Esophagus squamous epithelium (tissue), 5 donors: ENCODE results near the gene COPS3. TPM values are rescaled to one million over a fixed set of nuclear protein-coding genes. Genes with fewer than 3 reads are reported as not detected.

Source experiments
- DNase-seq: peaks from one replicate; lab custom pipeline; 2025; lab: John Stamatoyannopoulos, UW
- H3K27ac ChIP-seq, 4 donors: fragments of 200-600 bp; sonication (generic); one replicate each; pipeline ENCODE4 v1.5.1; 2016 to 2019; ENCODE audit warnings: mild to moderate bottlenecking in 1 of 4
- H3K27me3 ChIP-seq, 4 donors: fragments of 200-600 bp; sonication (generic); 1 replicate in 3 of 4; 2 replicates in 1 of 4; pipeline versions ENCODE4 v1.5.1 to v1.6.0; 2017 to 2021; ENCODE audit warnings: antibody characterized with exemption in 1 of 4
- H3K36me3 ChIP-seq, 3 donors: fragments of 200-600 bp; sonication (generic); one replicate each; pipeline ENCODE4 v1.5.1; 2016 to 2019
- H3K4me1 ChIP-seq, 3 donors: fragments of 200-600 bp; sonication (generic); one replicate each; pipeline ENCODE4 v1.5.1; 2017 to 2019
- H3K4me3 ChIP-seq, 4 donors: fragments of 200-600 bp; sonication (generic); 1 replicate in 3 of 4; 2 replicates in 1 of 4; pipeline ENCODE4 v1.5.1; 2016 to 2019; ENCODE audit warnings: mild to moderate bottlenecking in 2 of 4, moderate library complexity in 1 of 4
- H3K9me3 ChIP-seq, 3 donors: fragments of 200-600 bp; sonication (generic); one replicate each; pipeline ENCODE4 v1.5.1; 2016 to 2019
- CTCF ChIP-seq, 6 experiments: fragments of 450-650 bp in 4 of 6; fragments of 200-600 bp in 2 of 6; sonication (generic) in 2 of 6; IDR thresholded peaks; one replicate each; pipeline ENCODE4 v1.5.1; 2016 to 2019; ENCODE audit warnings: antibody characterized with exemption in 6 of 6, mild to moderate bottlenecking in 4 of 6, moderate library complexity in 4 of 6
- POLR2A ChIP-seq, 4 donors: fragments of 450-650 bp; IDR thresholded peaks; one replicate each; pipeline ENCODE4 v1.6.1; 2017; ENCODE audit warnings: antibody characterized with exemption in 4 of 4, mild to moderate bottlenecking in 4 of 4, moderate library complexity in 3 of 4
- WGBS, 2 donors: methylation state at CpG; one replicate each; pipeline ENCODE4 v1.1.5; 2018; 5-methylcytosine and 5-hydroxymethylcytosine counted together
- intact Hi-C: fragments of 100-400 bp; cut with DNase I; formaldehyde crosslinking; loops from one replicate; pipeline ENCODE4 v1.15.0; 2022
- total RNA-seq, 4 donors: library from RNA; depleted of rRNA; stranded (reverse); fragments of >200 nt; gene quantifications; one replicate each; pipeline ENCODE4 v1.1.0, GENCODE V29; 2016
- donor health status: DM: yes; HTN: yes; CAD: no.

Gene COPS3
- total RNA-seq, 4 donors from 2014 or later = 34.0 to 91.6 (median 68.7) TPM

GRCh38 chr17:17324616-17325015 lies 43.6 kb upstream of the COPS3 start:
- DNase-seq = no peak
- H3K4me1 ChIP-seq = no peaks in the 10 kb centered on the region
- H3K27ac ChIP-seq = no peak overlapping the region
- 70 to 96% methylated on average over 2 to 8 of the region's 8 CpGs for WGBS, 2 donors
- H3K9me3 ChIP-seq = no peaks in the 10 kb centered on the region
- no peak overlapping the region for H3K4me3 ChIP-seq
- no peaks in the 10 kb centered on the region for H3K27me3 ChIP-seq
- no peak for TF ChIP-seq CTCF (IDR thresholded peaks at IDR 0.05)
- TF ChIP-seq POLR2A (IDR thresholded peaks at IDR 0.05) = no peak
- H3K36me3 ChIP-seq = peaks cover 0 to 6% (median 0%) of the 10 kb centered on the region in 3 donors
- intact Hi-C loops = no loop called here

- 84 to 100% methylated on average over 5 to 7 of the region's 21 CpGs for WGBS, 2 donors
- Histone ChIP-seq H3K4me3 (no peak overlapping the region), H3K9me3 (no peaks in the 10 kb centered on the region), H3K36me3 (peaks cover 0 to 6% (median 0%) of the 10 kb centered on the region in 3 donors), H3K27ac (no peak overlapping the region), H3K27me3 (no peaks in the 10 kb centered on the region), H3K4me1 (no peaks in the 10 kb centered on the region)
- DNase-seq = no peak
- no peak for TF ChIP-seq CTCF (IDR thresholded peaks at IDR 0.05)
- no peak for TF ChIP-seq POLR2A (IDR thresholded peaks at IDR 0.05)
- intact Hi-C loops = no loop called here
Observed at GRCh38 chr17:17322516-17323510, 41.8 kb upstream of the COPS3 start.

GRCh38 chr17:17321356-17322025 lies 40.4 kb upstream of the COPS3 start:
- Histone ChIP-seq H3K4me1 (no peaks in the 10 kb centered on the region), H3K27ac (no peak overlapping the region), H3K4me3 (no peak overlapping the region), H3K27me3 (no peaks in the 10 kb centered on the region), H3K36me3 (peaks cover 0 to 6% (median 0%) of the 10 kb centered on the region in 3 donors), H3K9me3 (no peaks in the 10 kb centered on the region)
- WGBS, 2 donors = 78 to 81% methylated on average over 10 to 11 of the region's 11 CpGs
- intact Hi-C loops = no loop called here
- DNase-seq = no peak
- TF ChIP-seq CTCF (IDR thresholded peaks at IDR 0.05) = no peak
- no peak for TF ChIP-seq POLR2A (IDR thresholded peaks at IDR 0.05)

GRCh38 chr17:17320911-17321220 lies 39.8 kb upstream of the COPS3 start:
- Histone ChIP-seq H3K4me1 (no peaks in the 10 kb centered on the region), H3K36me3 (peaks cover 0 to 6% (median 0%) of the 10 kb centered on the region in 3 donors), H3K27ac (no peak overlapping the region), H3K27me3 (no peaks in the 10 kb centered on the region), H3K4me3 (no peak overlapping the region), H3K9me3 (no peaks in the 10 kb centered on the region)
- intact Hi-C loops = no loop called here
- TF ChIP-seq CTCF (IDR thresholded peaks at IDR 0.05) (no peak), POLR2A (IDR thresholded peaks at IDR 0.05) (no peak)
- 79 to 83% methylated on average over 10 of the region's 10 CpGs for WGBS, 2 donors
- no peak for DNase-seq
